OCI-M2 (cell line): ENCODE results near the gene PLEKHG3.

Experiments
- DNase-seq: peaks from one replicate; lab custom pipeline; 2025; ENCODE audit not compliant: unreplicated experiment; lab: John Stamatoyannopoulos, UW

PLEKHG3 gene

DNA sequence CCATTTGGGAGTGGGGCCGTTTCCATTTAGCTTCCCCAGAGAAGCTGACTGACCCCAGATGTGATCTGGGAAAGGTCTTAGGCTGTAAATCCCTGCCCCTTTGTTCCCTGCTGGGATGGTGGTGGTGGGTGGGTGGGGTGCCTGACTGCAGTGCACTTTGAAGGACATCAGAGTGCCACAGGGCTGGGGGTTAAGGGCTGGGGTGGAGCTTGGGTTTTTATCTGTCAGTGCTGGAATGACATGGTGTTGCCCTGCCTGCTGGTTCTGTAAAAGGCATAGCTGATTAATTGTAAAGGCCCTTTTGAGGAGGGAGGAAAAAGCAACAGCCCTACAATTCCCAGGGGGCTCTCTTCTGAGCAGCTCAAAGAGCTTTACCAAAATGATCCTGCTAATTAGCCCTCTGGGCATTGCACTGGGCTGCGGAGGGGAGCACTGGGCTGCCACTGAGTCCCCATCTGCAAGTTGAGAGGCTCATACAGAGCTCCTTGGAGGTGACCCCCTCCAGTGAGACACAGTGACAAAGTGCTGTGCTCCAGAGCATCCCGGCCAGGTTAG, 21.1 kb downstream of the PLEKHG3 start:
- DNase-seq: no peak

DNA sequence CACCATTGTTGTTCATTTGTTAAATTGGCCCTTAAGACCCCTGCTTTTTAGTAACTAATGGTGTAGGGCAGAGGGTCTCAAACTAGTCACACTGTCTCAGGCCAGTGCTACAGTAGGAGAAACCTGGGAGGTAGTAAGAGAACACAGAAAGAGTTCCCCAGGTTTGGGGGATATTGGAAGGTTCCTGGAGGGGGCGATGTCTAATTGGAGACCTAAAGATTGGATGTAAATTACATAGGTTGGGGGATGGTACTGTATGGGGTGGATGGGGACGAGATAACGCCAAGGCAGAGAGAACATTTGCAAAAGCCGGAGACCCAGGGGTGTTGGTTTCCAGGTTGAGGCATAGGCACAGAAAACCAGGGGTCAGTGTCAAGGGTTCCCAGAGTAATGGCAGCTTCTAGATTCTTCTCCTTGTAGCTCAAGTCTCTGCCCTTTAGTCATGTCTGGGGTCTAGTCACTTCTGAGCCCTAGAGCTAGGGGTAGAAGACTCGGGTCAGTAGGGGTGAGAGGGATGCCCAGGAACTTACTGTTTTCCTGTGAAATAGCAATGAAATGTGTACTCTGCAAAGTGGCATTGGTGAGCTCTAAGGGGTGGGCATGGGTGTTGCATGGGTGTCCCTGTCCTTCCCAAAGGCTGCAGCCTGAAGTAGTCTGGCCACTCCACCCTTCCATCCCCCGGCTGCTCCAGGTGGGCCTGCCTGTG, 21.8 kb downstream of the PLEKHG3 start:
- no peak for DNase-seq

DNA sequence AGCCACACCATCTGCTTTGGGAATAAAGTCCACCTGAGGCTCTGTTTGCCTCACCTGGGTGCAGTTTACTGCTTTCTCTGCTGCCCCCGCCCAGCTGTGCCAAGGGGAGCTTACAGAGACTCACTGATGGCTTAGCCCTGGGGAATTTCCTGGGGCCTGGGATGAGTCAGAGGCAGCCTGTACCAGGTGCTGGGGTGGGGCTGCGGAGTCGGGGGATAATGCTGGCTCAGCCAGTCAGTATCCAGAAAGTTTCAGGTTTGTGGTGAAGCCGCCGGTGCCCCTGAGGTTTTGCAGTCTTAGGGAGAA, 22.3 kb downstream of the PLEKHG3 start:
- DNase-seq: no peak

DNA sequence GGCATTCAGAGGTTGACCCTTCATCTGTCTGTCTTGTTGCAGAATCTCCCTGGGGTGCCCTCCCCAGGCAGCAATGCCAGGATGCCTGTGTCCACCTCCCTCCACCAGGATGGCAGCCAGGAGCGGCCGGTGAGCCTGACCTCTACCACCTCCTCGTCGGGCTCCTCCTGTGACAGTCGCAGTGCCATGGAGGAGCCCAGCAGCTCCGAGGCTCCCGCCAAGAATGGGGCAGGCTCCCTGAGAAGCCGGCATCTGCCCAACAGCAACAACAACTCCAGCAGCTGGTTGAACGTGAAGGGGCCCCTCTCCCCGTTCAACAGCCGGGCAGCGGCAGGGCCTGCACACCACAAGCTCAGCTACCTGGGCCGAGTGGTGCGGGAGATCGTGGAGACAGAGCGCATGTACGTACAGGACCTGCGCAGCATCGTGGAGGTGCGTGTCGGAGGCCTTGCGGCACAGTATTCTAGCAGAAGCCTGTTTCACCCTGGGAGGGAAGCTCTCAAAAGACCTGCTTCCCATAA, 23.4 kb downstream of the PLEKHG3 start:
- DNase-seq: no peak

DNA sequence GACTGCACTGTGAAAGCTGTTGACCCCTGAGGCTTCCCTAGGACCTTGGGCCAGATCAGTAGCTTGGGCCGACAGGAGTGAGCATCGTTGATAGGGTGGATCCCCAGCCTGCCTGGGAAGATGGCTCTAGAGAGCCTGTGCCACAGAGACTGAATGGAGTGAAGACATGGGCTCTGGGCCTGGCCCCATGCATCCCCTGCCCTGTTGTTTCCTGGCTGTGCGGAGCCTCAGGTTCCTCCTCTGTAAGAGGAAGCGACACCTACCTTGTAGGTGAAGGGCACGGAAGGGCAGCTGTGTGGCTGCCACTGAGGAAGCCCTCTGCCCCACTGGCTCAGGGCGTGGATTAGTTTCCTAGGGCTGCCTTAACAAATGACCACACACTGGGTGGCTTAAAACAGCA, 23.9 kb downstream of the PLEKHG3 start:
- no peak for DNase-seq

DNA sequence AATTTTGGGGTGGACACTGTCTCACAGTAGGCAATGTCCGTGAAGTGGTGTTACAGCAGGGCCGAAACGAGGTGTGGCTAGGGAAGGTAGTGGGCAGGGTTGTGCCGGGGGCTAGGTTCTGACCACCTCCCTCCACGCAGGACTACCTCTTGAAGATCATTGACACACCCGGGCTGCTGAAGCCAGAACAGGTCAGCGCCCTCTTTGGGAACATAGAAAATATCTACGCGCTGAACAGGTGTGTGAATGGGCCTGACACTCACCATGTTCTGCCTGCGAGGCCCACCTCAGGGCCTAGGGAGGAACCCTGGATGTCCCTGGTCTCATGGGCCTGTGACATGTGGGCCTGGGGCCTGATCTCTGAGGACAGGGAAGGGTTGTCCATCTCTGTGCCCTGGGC, 24.6 kb downstream of the PLEKHG3 start:
- no peak for DNase-seq

DNA sequence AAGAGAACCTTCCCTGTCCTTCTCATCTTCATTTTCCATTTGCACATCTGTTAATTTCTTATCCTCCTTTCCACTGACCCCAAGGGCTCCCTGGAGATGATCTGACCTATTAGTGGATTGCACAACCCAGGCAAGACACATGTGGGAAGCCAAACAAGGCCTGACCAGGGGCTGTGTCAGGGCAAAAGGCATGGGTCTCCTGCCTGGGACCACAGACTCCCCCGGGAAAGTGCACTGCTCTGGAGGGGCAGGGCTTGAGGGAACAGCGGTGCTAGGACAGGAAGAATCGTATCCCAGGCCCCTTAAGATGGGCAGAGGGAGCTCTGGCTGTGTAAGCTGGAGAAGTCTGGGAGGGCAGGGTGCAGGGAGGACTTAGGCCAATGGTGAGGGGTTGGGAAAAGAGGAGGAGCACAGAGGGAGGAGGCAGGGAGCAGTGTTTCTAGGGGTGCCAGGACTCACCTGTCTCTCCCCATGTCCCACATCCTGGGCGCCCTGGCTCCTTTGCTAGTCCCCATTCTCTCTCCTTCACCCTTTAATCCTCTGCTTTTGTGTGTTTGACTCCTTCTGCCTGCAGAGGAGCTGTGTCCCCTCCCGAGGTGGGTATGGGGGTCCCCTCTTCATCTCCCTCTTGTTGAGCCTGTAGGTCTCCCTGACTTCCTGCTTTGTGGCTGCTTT, 25.3 kb downstream of the PLEKHG3 start:
- no peak for DNase-seq

DNA sequence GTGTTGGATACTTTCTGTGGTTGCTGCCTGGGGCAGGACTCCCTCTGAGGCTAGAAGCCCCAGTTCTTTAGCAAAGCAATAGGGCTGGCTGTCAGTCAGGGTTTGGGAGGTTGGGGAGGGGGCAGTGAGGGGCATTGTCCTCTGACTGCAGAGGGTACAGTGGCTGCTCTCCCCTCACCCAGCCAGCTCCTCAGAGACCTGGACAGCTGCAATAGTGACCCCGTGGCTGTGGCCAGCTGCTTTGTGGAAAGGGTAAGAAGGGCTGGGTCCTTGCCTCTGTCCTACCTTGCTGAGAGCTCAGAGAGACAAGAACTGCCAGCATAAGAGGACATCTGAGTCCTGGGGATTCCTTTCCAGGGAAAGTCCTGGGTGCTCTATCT, 25.8 kb downstream of the PLEKHG3 start:
- no peak for DNase-seq

DNA sequence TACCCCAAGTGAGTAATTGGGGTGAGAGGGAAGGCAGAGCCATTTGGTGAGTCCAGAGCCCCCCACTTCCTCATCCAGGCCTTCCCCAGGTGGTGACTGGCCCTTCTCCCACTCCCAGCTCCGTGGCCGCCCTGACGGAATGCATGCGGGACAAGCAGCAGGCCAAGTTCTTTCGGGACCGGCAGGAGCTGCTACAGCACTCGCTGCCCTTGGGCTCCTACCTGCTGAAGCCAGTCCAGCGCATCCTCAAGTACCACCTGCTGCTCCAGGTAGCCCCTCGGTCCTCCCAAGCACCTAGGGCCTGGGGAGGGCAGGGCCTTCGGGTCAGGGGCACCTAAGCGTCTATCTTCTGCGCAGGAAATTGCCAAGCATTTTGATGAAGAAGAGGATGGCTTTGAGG, 26.5 kb downstream of the PLEKHG3 start:
- DNase-seq: no peak

DNA sequence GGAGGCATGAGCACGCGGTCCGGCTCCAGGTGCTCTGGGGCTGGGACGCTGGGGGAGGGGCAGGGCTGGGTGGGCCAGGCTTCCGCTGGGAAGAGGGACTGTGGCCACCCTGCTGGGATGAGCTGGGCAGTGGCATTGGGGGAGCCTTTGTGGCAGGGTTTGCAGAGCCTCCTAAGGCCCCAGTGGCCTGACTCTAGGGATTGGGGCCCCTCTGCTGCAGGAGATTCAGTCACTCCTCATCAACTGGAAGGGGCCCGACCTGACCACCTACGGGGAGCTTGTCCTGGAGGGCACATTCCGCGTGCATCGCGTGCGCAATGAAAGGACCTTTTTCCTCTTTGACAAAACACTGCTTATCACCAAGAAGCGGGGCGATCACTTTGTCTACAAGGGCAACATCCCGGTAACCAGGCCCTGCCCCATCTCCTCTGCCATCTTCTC, 26.9 kb downstream of the PLEKHG3 start:
- DNase-seq: no peak

DNA sequence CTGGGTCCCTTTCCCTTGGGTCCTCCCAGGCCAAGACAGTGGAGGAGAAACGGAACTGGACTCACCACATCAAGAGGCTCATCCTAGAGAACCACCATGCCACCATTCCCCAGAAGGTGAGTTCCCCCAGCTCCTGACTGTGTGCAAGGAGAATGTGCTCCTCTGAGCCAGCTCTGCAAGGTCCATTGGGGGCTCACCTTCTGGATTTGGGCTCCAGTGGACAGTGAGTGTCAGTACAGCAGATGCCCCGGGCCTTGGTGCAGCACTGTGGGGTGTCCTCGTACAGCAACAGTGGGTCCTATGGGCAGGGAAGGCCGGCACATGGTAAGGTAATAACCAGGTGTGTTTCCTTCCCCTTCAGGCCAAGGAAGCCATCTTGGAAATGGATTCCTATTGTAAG, 27.8 kb downstream of the PLEKHG3 start:
- DNase-seq: no peak

DNA sequence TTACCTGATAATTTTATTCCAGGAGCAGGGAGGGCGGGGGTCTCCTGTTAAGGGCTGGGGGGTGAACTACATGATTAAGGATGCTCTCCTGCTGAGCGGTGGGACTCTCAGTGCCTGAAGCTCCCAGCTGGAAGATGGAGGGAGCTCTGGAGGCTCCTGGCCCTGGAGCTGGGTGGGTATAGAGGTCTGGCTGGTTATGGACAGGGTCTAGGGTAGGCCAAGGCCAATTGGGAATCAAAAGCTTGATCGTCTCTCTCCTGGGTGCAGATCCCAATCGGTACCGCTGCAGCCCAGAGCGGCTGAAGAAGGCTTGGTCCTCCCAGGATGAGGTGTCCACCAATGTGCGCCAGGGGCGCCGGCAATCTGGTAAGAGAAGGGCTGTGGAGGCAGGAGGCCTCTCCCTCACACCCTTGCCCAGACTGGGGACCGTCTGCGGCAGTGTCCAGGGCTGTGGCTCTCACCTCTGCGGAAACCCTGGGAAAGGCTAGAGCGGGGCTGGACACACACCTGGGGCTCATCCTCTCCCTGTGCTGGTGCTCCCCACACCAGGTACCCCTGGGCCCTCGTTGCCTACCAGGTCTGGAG, 28.4 kb downstream of the PLEKHG3 start:
- DNase-seq: no peak

DNA sequence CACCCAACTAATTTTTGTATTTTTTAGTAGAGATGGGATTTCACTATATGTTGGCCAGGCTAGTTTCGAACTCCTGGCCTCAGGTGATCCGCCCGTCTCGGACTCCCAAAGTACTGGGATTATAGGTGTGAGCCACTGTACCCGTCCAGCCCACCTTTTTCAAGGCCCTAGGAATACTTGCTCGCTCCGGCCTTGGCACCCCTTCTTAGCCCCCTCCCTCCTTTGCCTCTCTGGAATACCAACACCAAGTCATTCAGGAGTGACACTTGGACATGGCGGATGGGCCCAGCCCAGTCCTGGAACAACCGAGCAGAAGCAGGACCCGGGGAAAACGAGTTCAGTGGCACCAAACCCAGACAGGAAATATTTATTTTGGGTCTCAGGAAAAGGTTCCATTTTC, 29.1 kb downstream of the PLEKHG3 start:
- no peak for DNase-seq

DNA sequence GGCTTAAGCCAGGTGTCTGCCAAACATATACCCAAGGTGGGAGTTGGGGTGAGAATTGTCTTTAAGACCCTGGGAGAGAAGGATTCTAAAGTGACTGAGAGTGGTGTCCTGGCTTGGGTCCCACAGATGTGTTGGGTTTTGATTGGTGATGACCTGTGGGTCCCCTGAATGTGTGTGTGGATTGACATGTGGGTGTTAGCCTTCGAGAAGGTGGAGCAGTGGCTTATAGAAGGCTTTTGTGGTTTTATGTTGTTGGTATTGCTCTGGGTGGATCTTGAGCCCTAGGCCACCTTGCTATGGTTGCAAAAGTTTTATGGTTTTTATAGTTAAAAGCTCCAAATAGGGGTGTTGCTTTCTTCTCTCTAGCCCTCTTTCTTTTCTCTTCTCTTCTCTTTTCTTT, 29.7 kb downstream of the PLEKHG3 start:
- no peak for DNase-seq

DNA sequence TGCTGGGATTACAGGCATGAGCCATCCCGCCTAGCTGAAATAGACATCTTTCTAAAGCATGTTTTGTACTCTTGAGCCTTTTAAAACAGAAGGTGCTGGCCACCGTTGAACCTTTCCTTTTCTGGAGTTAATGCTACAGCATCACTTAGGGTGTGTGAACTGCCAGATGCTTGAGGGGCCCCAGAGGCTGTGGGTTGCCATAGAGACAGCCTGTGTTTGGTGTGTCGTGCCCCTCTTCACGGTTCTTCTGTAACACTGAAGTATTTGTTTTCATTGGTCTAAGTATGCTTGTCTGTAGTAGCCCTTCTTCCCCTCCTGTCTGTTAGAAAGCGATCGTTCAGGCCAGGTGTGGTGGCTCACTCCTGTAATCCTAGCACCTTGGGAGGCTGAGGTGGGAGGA, 30.8 kb downstream of the PLEKHG3 start:
- no peak for DNase-seq

DNA sequence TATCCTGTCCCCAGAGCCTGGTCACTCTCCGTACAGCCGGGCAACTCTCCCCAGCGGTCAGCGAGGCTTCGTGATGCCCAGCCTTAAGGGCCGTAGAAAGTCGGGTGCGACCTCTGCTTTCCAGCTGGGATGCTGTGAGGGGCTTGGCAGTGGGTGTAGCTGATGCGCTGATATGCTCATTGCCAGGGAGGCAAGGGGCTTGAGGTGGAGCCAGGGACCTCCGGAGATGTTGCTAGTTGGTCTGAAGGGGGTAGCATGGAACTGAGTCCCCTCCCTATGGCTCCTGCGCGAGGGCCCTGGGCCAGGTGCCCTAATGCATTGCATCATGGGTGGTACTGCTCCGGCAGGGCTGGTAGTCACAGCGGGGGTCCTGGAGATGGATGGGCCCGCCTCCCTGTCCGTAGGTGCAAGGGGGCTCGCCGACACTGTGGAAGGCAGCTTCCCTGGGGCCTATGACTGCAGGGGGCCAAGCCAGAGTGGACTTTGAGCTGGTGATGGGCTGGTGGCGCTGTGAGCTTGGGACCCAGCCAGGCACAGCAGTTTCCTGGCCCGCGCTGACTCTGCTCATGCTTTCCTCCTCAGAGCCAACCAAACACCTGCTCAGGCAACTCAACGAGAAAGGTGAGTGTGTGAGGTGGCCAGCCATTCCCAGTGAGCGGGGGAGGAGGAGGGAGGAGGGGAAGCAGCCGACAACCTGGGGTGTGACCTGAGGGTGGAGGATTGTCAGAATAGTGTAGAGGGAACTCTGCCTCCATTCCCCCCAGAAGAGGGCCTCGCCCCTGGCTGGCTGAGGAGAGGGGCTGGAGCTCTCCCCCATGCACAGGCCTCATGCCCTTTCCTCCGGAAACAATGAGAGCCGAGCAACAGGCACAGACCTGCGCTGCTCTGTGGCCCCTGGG, 32.3 kb downstream of the PLEKHG3 start:
- no peak for DNase-seq

DNA sequence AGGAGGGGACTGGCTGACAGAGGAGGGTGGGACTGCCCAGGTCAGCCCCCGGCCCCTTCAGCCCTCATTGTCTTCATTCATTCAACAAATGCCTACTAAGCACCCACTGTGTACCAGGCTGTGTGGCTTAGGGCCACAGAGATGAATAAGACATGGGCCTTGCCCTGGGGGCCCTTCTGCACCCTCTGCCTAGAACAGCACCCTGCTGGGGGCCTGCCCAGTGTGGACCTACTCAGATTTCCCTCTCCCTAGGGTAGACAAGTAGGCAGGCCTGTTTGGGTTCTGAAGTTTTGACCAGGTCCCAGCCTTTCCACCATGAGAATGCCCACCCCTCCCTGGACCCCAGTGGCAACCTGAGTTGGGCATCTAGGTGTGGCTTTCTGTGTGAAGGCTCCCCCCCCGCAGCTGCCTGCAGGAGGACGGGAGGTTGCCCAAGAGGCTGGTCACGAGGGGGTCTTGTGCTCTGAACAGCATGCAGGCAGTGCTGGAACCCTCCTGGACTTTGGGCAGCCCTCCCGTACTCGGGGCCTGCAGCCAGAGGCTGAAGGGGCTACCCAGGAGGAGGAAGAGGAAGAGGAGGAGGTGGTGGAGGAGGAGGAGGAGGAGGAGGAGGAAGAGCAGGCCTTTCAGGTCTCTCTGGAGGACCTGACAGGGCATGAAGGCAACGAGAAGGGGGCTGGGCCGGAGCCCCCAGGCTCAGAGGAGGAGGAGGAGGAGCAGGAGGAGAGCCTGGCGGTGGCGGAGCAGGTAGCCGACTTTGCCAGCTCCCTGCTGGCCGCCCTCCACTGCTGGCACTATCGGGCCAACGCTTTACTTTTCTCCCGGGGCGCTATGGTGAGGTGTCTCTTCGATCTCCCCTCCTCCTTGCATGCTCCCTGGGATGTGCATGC, 33.4 kb downstream of the PLEKHG3 start:
- DNase-seq: no peak

DNA sequence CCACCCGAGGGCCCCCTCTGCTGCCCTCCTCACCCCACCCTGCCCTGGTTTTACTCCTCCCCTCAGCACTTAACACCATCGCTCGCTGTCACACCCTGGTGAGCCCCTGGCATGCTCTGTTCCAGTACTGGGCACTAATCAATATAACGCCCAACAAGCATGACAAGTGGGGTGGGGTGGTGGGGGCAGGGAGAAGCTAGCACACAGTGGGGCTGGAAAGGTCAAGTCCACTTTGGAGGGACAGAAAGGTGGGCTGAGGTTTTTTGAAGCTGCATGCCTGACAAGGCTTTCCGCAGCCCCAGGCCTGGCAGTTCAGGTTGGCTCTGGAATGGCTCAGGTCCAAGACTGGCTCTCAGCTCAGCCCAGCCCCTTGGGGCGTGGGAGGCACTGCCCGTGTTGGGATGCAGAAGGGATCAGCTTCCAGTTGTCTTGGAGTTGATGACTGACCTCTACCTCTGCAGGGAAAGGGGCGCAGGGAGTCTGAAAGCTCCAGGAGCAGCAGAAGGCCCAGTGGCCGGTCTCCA, 34.1 kb downstream of the PLEKHG3 start:
- no peak for DNase-seq

DNA sequence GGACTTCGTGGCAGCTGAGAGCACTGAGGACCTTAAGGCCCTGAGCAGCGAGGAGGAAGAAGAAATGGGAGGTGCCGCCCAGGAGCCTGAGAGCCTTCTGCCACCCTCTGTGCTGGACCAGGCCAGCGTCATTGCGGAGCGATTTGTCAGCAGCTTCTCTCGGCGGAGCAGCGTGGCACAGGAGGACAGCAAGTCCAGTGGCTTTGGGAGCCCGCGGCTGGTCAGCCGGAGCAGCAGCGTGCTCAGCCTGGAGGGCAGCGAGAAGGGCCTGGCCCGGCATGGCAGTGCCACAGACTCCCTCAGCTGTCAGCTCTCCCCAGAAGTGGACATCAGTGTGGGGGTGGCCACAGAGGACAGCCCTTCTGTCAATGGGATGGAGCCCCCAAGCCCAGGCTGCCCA, 37.0 kb downstream of the PLEKHG3 start:
- no peak for DNase-seq

DNA sequence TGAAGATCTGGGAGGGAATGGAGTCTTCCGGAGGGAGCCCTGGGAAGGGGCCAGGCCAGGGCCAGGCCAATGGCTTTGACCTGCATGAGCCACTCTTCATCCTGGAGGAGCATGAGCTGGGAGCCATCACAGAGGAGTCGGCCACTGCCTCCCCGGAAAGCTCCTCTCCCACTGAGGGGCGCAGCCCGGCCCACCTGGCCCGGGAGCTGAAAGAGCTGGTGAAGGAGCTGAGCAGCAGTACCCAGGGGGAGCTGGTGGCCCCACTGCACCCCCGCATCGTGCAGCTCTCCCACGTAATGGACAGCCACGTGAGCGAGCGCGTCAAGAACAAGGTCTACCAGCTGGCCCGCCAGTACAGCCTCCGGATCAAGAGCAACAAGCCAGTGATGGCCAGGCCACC, 37.7 kb downstream of the PLEKHG3 start:
- DNase-seq: no peak
